GM12801 (cell line): ENCODE measurements around the gene BCAR3.

Experiments
- CTCF ChIP-seq: IDR thresholded peaks from one replicate; pipeline ENCODE4 v1.5.1; 2011; ENCODE audit warnings: control low read depth; ENCODE audit not compliant: insufficient read length; ENCODE audit errors: extremely low read depth

BCAR3 gene

GRCh38 chr1:93601686-93602085 is 80.0 kb downstream of the BCAR3 start:
- TF ChIP-seq CTCF = no peak

- TF ChIP-seq CTCF = no peak
Observed at GRCh38 chr1:93600663-93601062, 81.0 kb downstream of the BCAR3 start.

GRCh38 chr1:93599479-93599878 is 82.2 kb downstream of the BCAR3 start:
- no peak for TF ChIP-seq CTCF

- no peak for TF ChIP-seq CTCF
Observed at GRCh38 chr1:93598861-93599439, 82.7 kb downstream of the BCAR3 start.

- no peak for TF ChIP-seq CTCF
Observed at GRCh38 chr1:93598396-93598795, 83.2 kb downstream of the BCAR3 start.

- no peak for TF ChIP-seq CTCF
Observed at GRCh38 chr1:93597709-93598108, 83.9 kb downstream of the BCAR3 start.

GRCh38 chr1:93596329-93597089 is 85.1 kb downstream of the BCAR3 start:
- no peak for TF ChIP-seq CTCF
